CD4-positive, alpha-beta T cell (primary cell): Measurements from ENCODE around the gene PEX3. TPM values are rescaled to one million over a fixed set of nuclear protein-coding genes. Genes with fewer than 3 reads are reported as not detected.

Experiments
- ATAC-seq: fragments of 200-7000 bp; cut with Tn5 transposase; one replicate; pipeline ENCODE4 v1.10.0; 2022; ENCODE audit warnings: mild to moderate bottlenecking; ENCODE audit not compliant: poor library complexity
- CTCF ChIA-PET: fragments of 350-600 bp; sonication (Branson Sonifier 250); formaldehyde crosslinking; loops from one replicate; lab custom pipeline; 2021; ENCODE audit warnings: antibody characterized with exemption, inconsistent platforms; lab: Charles Lee
- POLR2A ChIA-PET: fragments of 350-600 bp; sonication (Branson Sonifier 250); formaldehyde crosslinking; loops from one replicate; lab custom pipeline; 2021; ENCODE audit warnings: antibody characterized with exemption, inconsistent platforms; lab: Charles Lee
- DNase-seq, 14 experiments: peaks; one replicate each; pipeline ENCODE4 v3.0.0-alpha.2; 2013 to 2020; ENCODE audit warnings: mixed read lengths in 2 of 14
- H3K27ac ChIP-seq, 2 donors: one replicate each; pipeline versions ENCODE4 v1.5.1 to v1.7.0; 2013; ENCODE audit warnings: low read length in 2 of 2, low read depth in 1 of 2, mild to moderate bottlenecking in 1 of 2
- H3K27me3 ChIP-seq, 2 experiments: 1 replicate in 1 of 2; 2 replicates in 1 of 2; pipeline versions ENCODE4 v1.6.1 to v1.7.0; 2013; ENCODE audit warnings: low read length in 2 of 2, control low read depth in 1 of 2, mild to moderate bottlenecking in 1 of 2, moderate library complexity in 1 of 2; ENCODE audit not compliant: insufficient read depth in 2 of 2, control insufficient read depth in 1 of 2
- H3K36me3 ChIP-seq: one replicate; pipeline ENCODE4 v1.6.1; 2013; ENCODE audit warnings: low read length, control low read depth; ENCODE audit not compliant: insufficient read depth
- H3K4me1 ChIP-seq: one replicate; pipeline ENCODE4 v1.6.1; 2013; ENCODE audit warnings: low read length, control low read depth; ENCODE audit not compliant: insufficient read depth
- H3K4me3 ChIP-seq: one replicate; pipeline ENCODE4 v1.5.1; 2013; ENCODE audit warnings: mild to moderate bottlenecking, low read length, moderate library complexity
- H3K9me3 ChIP-seq, 2 experiments: 1 replicate in 1 of 2; 2 replicates in 1 of 2; pipeline versions ENCODE4 v1.6.1 to v1.7.0; 2013; ENCODE audit warnings: low read length in 2 of 2, mild to moderate bottlenecking in 2 of 2, control low read depth in 1 of 2, moderate library complexity in 1 of 2; ENCODE audit not compliant: control insufficient read depth in 1 of 2, insufficient read depth in 1 of 2
- H3K27ac Mint-ChIP-seq: one replicate; pipeline ENCODE4 v1.8.0; 2020; ENCODE audit warnings: mixed read lengths
- H3K27me3 Mint-ChIP-seq: one replicate; pipeline ENCODE4 v1.8.0; 2021; ENCODE audit warnings: mixed read lengths
- H3K36me3 Mint-ChIP-seq: one replicate; pipeline ENCODE4 v1.8.0; 2021; ENCODE audit warnings: low read depth, mixed read lengths
- H3K4me1 Mint-ChIP-seq: one replicate; pipeline ENCODE4 v1.8.0; 2021; ENCODE audit warnings: low read depth, mixed read lengths
- H3K4me3 Mint-ChIP-seq: one replicate; pipeline ENCODE4 v1.8.0; 2020; ENCODE audit warnings: mild to moderate bottlenecking, mixed read lengths
- H3K9me3 Mint-ChIP-seq: one replicate; pipeline ENCODE4 v1.8.0; 2020; ENCODE audit warnings: mixed read lengths
- intact Hi-C, 2 experiments: fragments of 100-400 bp; cut with DNase I in 1 of 2; cut with micrococcal nuclease in 1 of 2; formaldehyde crosslinking; loops; one replicate each; pipeline versions ENCODE4 v1.15.1 to v1.9.0; 2023 to 2025; cut with DNase I, micrococcal nuclease
- total RNA-seq, 174 experiments: library from RNA in 2 of 174; stranded (reverse) in 2 of 174; gene quantifications; one replicate each; pipeline ENCODE4 v1.2.3 and lab custom pipeline; 2021 to 2026
- TF ChIP-seq, protein P1 (sequence below): fragments of 200-600 bp; IDR thresholded peaks from one replicate; pipeline ENCODE4 v1.8.0; 2022; ENCODE audit warnings: antibody characterized with exemption, mild to moderate bottlenecking

PEX3 gene
- total RNA-seq, 2 experiments from 2014 or later, result 7.3 to 9.7 TPM

GRCh38 chr6:143522039-143522600 lies 71.5 kb downstream of the PEX3 start:
- Histone ChIP-seq H3K4me1 (no peaks in the 10 kb centered on the region), H3K27me3 (no peaks in the 10 kb centered on the region), H3K36me3 (no peaks in the 10 kb centered on the region), H3K27ac (no peak overlapping the region), H3K9me3 (no peaks in the 10 kb centered on the region), H3K4me3 (no peak overlapping the region)
- Mint-ChIP-seq H3K27ac (no peak overlapping the region), H3K27me3 (no peaks in the 10 kb centered on the region), H3K4me1 (no peaks in the 10 kb centered on the region), H3K9me3 (no peaks in the 10 kb centered on the region), H3K4me3 (no peak overlapping the region), H3K36me3 (no peaks in the 10 kb centered on the region)
- intact Hi-C loops, result no loop called here
- ChIA-PET POLR2A (no interaction called here), CTCF (no interaction called here)
- TF ChIP-seq, protein P1, sequence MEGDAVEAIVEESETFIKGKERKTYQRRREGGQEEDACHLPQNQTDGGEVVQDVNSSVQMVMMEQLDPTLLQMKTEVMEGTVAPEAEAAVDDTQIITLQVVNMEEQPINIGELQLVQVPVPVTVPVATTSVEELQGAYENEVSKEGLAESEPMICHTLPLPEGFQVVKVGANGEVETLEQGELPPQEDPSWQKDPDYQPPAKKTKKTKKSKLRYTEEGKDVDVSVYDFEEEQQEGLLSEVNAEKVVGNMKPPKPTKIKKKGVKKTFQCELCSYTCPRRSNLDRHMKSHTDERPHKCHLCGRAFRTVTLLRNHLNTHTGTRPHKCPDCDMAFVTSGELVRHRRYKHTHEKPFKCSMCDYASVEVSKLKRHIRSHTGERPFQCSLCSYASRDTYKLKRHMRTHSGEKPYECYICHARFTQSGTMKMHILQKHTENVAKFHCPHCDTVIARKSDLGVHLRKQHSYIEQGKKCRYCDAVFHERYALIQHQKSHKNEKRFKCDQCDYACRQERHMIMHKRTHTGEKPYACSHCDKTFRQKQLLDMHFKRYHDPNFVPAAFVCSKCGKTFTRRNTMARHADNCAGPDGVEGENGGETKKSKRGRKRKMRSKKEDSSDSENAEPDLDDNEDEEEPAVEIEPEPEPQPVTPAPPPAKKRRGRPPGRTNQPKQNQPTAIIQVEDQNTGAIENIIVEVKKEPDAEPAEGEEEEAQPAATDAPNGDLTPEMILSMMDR, result no peak
- DNase-seq (no peak), ATAC-seq (no peak)

DNA sequence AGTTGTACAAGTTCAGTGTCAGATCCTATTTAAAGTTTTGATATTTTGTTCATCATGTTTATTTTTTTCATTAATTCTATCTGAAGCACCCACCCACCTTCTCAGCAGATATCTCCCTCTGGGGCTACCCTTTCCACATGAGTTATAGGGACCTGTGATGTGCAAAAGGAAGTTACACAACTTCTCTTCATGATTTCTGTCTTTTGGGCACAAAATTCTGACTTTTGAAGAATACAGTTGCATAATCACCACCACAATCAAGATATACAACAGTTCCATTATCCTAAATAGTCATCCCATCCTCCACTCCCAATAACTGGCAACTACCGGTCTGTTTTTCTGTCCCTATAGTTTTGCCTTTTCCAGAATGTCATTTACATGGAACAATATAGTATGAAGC lies 74.8 kb downstream of the PEX3 start:
- CTCF ChIA-PET, result no interaction called here
- intact Hi-C loops, result no loop called here
- no peak for ATAC-seq

GRCh38 chr6:143527677-143528076 lies 77.1 kb downstream of the PEX3 start:
- DNase-seq, result no peak
- H3K36me3 Mint-ChIP-seq, result no peaks in the 10 kb centered on the region
- Histone ChIP-seq H3K9me3 (no peaks in the 10 kb centered on the region), H3K36me3 (no peaks in the 10 kb centered on the region), H3K4me1 (peaks cover 19% of the 10 kb centered on the region), H3K4me3 (no peak overlapping the region), H3K27ac (peak overlapping the region; percentile 22 to 63), H3K27me3 (no peaks in the 10 kb centered on the region)
- H3K27me3 Mint-ChIP-seq, result no peaks in the 10 kb centered on the region
- TF ChIP-seq, protein P1, result no peak
- intact Hi-C loops, result no loop called here
- no peak for ATAC-seq
- peak overlapping the region; percentile 87 for H3K27ac Mint-ChIP-seq
- H3K4me3 Mint-ChIP-seq, result no peak overlapping the region
- ChIA-PET CTCF (no interaction called here), POLR2A (interaction anchor here (1.7 kb wide), 1 partner anchor 315 kb away, joined by 4 read pairs; the partner anchor contains the start of gene LTV1)
- H3K9me3 Mint-ChIP-seq, result no peaks in the 10 kb centered on the region
- peaks cover 15% of the 10 kb centered on the region for H3K4me1 Mint-ChIP-seq

More for the DNA sequence above, 74.8 kb downstream of the PEX3 start:
- TF ChIP-seq, protein P1, result no peak
- no peaks in the 10 kb centered on the region for H3K27me3 ChIP-seq
- Mint-ChIP-seq H3K27me3 (no peaks in the 10 kb centered on the region), H3K36me3 (no peaks in the 10 kb centered on the region), H3K4me3 (no peak overlapping the region), H3K9me3 (no peaks in the 10 kb centered on the region), H3K4me1 (peaks cover 15% of the 10 kb centered on the region), H3K27ac (no peak overlapping the region)
- no peak overlapping the region for H3K4me3 ChIP-seq
- no peaks in the 10 kb centered on the region for H3K36me3 ChIP-seq
- no peak overlapping the region for H3K27ac ChIP-seq
- DNase-seq, result no peak
- peaks cover 12% of the 10 kb centered on the region for H3K4me1 ChIP-seq
- H3K9me3 ChIP-seq, result no peaks in the 10 kb centered on the region
- POLR2A ChIA-PET, result no interaction called here
